ENCODE data around the gene SCRT2. TPM values are rescaled to one million over a fixed set of nuclear protein-coding genes. Genes with fewer than 3 reads are reported as not detected.

The SCRT2 gene
- total and polyA plus RNA-seq, 9 of the 15 experiments (the other 6 are each of a cell fraction or from before 2014, with no cell fraction given) = 0.04 to 0.75 (median 0.13) TPM; not detected in 2

GRCh38 chr20:689947-690346, 14.3 kb upstream of the SCRT2 start:
- Histone ChIP-seq H3K9me3 (replicated peaks; ENCODE audit: control insufficient read depth, insufficient read depth, low read depth, low read length) (no peaks in the 10 kb centered on the region), H3K9me1 (ENCODE audit: control insufficient read depth, insufficient read depth, low read length) (no peaks in the 10 kb centered on the region), H3K9ac (ENCODE audit: insufficient read depth in 1 of 2, low read depth in 2 of 2, low read length in 2 of 2) (no peak overlapping the region), H3K79me2 (ENCODE audit: control insufficient read depth, insufficient read depth, low read length) (no peaks in the 10 kb centered on the region), H3K27ac (ENCODE audit: extremely low read depth, low read depth, low read length) (no peak overlapping the region), H2AFZ (ENCODE audit: low read depth, low read length) (no peak overlapping the region), H4K20me1 (replicated peaks; ENCODE audit: control insufficient read depth, insufficient read depth, low read length) (no peaks in the 10 kb centered on the region), H3K36me3 (ENCODE audit: control insufficient read depth, insufficient read depth, low read length) (no peaks in the 10 kb centered on the region), H3K4me3 (no peak overlapping the region), H3K4me1 (replicated peaks in 1 of 2; ENCODE audit: control insufficient read depth in 2 of 2, insufficient read depth in 2 of 2, low read length in 2 of 2) (peaks cover 19 to 31% of the 10 kb centered on the region in 2 experiments; a peak in 4 of 5 replicates), H3K27me3 (ENCODE audit: control insufficient read depth in 2 of 2, insufficient read depth in 2 of 2, low read length in 2 of 2) (no peaks in the 10 kb centered on the region), H3K4me2 (ENCODE audit: insufficient read depth, low read length) (no peak overlapping the region)
- CTCF ChIA-PET (ENCODE audit: low intra/inter-chr PET ratio) = no interaction called here
- no TSS peak for BruUV-seq (replicated peaks)
- ATAC-seq (no peak), FAIRE-seq (no peak), DNase-seq (ENCODE audit: extremely low read depth in 1 of 4, low spot score in 3 of 4) (no peak)
- 0 out of 2 replicates have a peak, but pooled peaks have one; percentile 23 for TF ChIP-seq ADNP (tag; IDR thresholded peaks at IDR 0.05)
- no peak for TF ChIP-seq MECOM (CRISPR knock-in tag; IDR thresholded peaks at IDR 0.05)
- TF ChIP-seq ZBTB8A (IDR thresholded peaks at IDR 0.05; ENCODE audit: partially characterized antibody) = no peak
- TF ChIP-seq RBM25 (IDR thresholded peaks at IDR 0.05; ENCODE audit: low read depth, low read length, severe bottlenecking) = peak; percentile 78
- no peak for TF ChIP-seq XRCC3 (IDR thresholded peaks at IDR 0.05)
- peak; percentile 90 for TF ChIP-seq ZNF146 (CRISPR knock-in tag; IDR thresholded peaks at IDR 0.05; ENCODE audit: unreplicated experiment)
- intact Hi-C loops (cut with micrococcal nuclease) (no loop called here), in situ Hi-C loops (cut with MboI) (no loop called here)
- WGBS (ENCODE audit: insufficient coverage, low coverage, missing lambda C conversion rate) = 7% methylated on average over 1 of the region's 1 CpG
- POLR2A ChIA-PET = no interaction called here

DNA sequence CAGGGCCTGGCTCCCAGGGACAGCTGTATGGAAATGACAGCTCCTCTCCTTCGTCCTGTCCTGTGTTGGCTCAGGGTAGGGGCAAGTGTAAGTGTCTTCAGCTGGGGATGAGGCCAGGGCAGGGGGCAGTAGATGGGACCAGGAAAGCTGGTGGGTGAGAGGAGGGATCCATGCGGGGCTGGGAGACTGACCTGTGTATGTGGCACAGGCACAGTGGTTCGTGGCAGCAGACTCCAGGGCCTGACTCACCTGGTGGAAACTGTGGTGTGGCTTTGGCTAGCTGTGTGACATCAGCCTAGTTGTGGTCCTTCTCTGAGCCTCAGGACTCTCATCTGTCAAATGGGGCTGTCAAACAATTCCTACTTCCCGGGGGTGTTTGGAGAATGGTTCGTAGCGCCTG, 13.7 kb upstream of the SCRT2 start:
- Histone ChIP-seq H3K9me1 (ENCODE audit: control insufficient read depth, insufficient read depth, low read length) (no peaks in the 10 kb centered on the region), H3K4me3 (no peak overlapping the region), H3K4me2 (ENCODE audit: insufficient read depth, low read length) (no peak overlapping the region; the same call in 1 of the 2 replicates), H2AFZ (ENCODE audit: low read depth, low read length) (peak overlapping the region; percentile 75), H3K4me1 (replicated peaks in 1 of 2; ENCODE audit: control insufficient read depth in 2 of 2, insufficient read depth in 2 of 2, low read length in 2 of 2) (peaks cover 25 to 37% of the 10 kb centered on the region in 2 experiments; a peak in 4 of 5 replicates), H3K36me3 (ENCODE audit: control insufficient read depth, insufficient read depth, low read length) (no peaks in the 10 kb centered on the region), H3K79me2 (ENCODE audit: control insufficient read depth, insufficient read depth, low read length) (no peaks in the 10 kb centered on the region), H4K20me1 (replicated peaks; ENCODE audit: control insufficient read depth, insufficient read depth, low read length) (no peaks in the 10 kb centered on the region), H3K27me3 (ENCODE audit: control insufficient read depth in 2 of 2, insufficient read depth in 2 of 2, low read length in 2 of 2) (no peaks in the 10 kb centered on the region), H3K9me3 (replicated peaks; ENCODE audit: control insufficient read depth, insufficient read depth, low read depth, low read length) (no peaks in the 10 kb centered on the region), H3K9ac (ENCODE audit: insufficient read depth in 1 of 2, low read depth in 2 of 2, low read length in 2 of 2) (peak overlapping the region in 1 of 2 experiments; percentile 61; a peak in 2 of 4 replicates), H3K27ac (ENCODE audit: extremely low read depth, low read depth, low read length) (no peak overlapping the region)
- intact Hi-C loops (cut with micrococcal nuclease) (no loop called here), in situ Hi-C loops (cut with MboI) (no loop called here)
- no peak for FAIRE-seq
- no peak for ATAC-seq
- DNase-seq (ENCODE audit: extremely low read depth in 1 of 4, low spot score in 3 of 4) = no peak
- 74% methylated on average over 5 of the region's 6 CpGs for WGBS (ENCODE audit: insufficient coverage, low coverage, missing lambda C conversion rate)
- POLR2A ChIA-PET = no interaction called here
- CTCF ChIA-PET (ENCODE audit: low intra/inter-chr PET ratio) = no interaction called here
- no TSS peak for BruUV-seq (replicated peaks)
- TF ChIP-seq ZFP36 (IDR thresholded peaks at IDR 0.05; ENCODE audit: low read depth, low read length, partially characterized antibody) (peak; percentile 21), MEF2D (tag; conservative IDR thresholded peaks at IDR 0.05; ENCODE audit: low read depth) (no peak), PCBP1 (IDR thresholded peaks at IDR 0.05; ENCODE audit: low read depth, low read length, poor library complexity, severe bottlenecking) (no peak), PCBP2 (IDR thresholded peaks at IDR 0.05; ENCODE audit: low read depth, low read length, poor library complexity, severe bottlenecking) (no peak), KLF13 (tag; IDR thresholded peaks at IDR 0.05; ENCODE audit: borderline replicate concordance, low read depth) (no peak), ATF7 (IDR thresholded peaks at IDR 0.05) (0 out of 2 replicates have a peak, but pooled peaks have one; percentile 2), E4F1 (CRISPR knock-in tag; IDR thresholded peaks at IDR 0.05; ENCODE audit: borderline replicate concordance) (no peak)

Measured in K562 (cell line).